ENCODE measurements around the gene CEMIP2.
"Not testable (repeated sequence)": the region's sequence is repeated elsewhere in the genome, so short reads cannot be mapped to it uniquely, and the experiment has no call there.

The CEMIP2 gene

GRCh38 chr9:71768388-71769174 is at the start of gene CEMIP2:
Gene CEMIP2 (minus strand): TSS chr9:71768513. CDS start chr9:71750373, 18,140 bp downstream.
- peak; percentile 94 for DNase-seq (ENCODE audit: low read depth)

GRCh38 chr9:71816916-71817451 is 48.7 kb upstream of the CEMIP2 start:
- no peak for DNase-seq (ENCODE audit: low read depth)

- no peak for DNase-seq (ENCODE audit: low read depth)
These were observed 46.5 kb upstream of the CEMIP2 start for GRCh38 chr9:71814815-71815214.

- no peak for DNase-seq (ENCODE audit: low read depth)
These were observed 45.9 kb upstream of the CEMIP2 start for GRCh38 chr9:71814226-71814625.

- DNase-seq (ENCODE audit: low read depth) = peak; percentile 29
These were observed 44.1 kb upstream of the CEMIP2 start for GRCh38 chr9:71812385-71812784.

GRCh38 chr9:71808068-71808467 is 39.8 kb upstream of the CEMIP2 start:
- DNase-seq (ENCODE audit: low read depth) = no peak

GRCh38 chr9:71806901-71807307 is 38.6 kb upstream of the CEMIP2 start:
- peak; percentile 77 for DNase-seq (ENCODE audit: low read depth)

- DNase-seq (ENCODE audit: low read depth) = not testable (repeated sequence)
These were observed 36.8 kb upstream of the CEMIP2 start for GRCh38 chr9:71805096-71805495.

GRCh38 chr9:71801826-71802225 is 33.5 kb upstream of the CEMIP2 start:
- DNase-seq (ENCODE audit: low read depth) = no peak

GRCh38 chr9:71797266-71797665 is 29.0 kb upstream of the CEMIP2 start:
- DNase-seq (ENCODE audit: low read depth) = peak; percentile 65

GRCh38 chr9:71796100-71796767 is 27.9 kb upstream of the CEMIP2 start:
- peak; percentile 22 for DNase-seq (ENCODE audit: low read depth)

- no peak for DNase-seq (ENCODE audit: low read depth)
These were observed 26.9 kb upstream of the CEMIP2 start for GRCh38 chr9:71795097-71795813.

- DNase-seq (ENCODE audit: low read depth) = peak; percentile 95
These were observed 25.2 kb upstream of the CEMIP2 start for GRCh38 chr9:71793386-71794105.

- DNase-seq (ENCODE audit: low read depth) = peak; percentile 85
These were observed 23.6 kb upstream of the CEMIP2 start for GRCh38 chr9:71791875-71792274.

GRCh38 chr9:71790296-71790695 is 22.0 kb upstream of the CEMIP2 start:
- DNase-seq (ENCODE audit: low read depth) = peak; percentile 53

GRCh38 chr9:71783120-71783523 is 14.8 kb upstream of the CEMIP2 start:
- DNase-seq (ENCODE audit: low read depth) = peak; percentile 69

GRCh38 chr9:71781391-71781790 is 13.1 kb upstream of the CEMIP2 start:
- no peak for DNase-seq (ENCODE audit: low read depth)

- no peak for DNase-seq (ENCODE audit: low read depth)
These were observed 12.6 kb upstream of the CEMIP2 start for GRCh38 chr9:71780953-71781352.

GRCh38 chr9:71778085-71778484 is 9.8 kb upstream of the CEMIP2 start:
- no peak for DNase-seq (ENCODE audit: low read depth)

GRCh38 chr9:71774920-71775319 is 6.6 kb upstream of the CEMIP2 start:
- DNase-seq (ENCODE audit: low read depth) = no peak

GRCh38 chr9:71772726-71773125 is 4.4 kb upstream of the CEMIP2 start:
- DNase-seq (ENCODE audit: low read depth) = no peak

GRCh38 chr9:71770170-71770569 is 1.9 kb upstream of the CEMIP2 start:
- DNase-seq (ENCODE audit: low read depth) = no peak
